Measurements from ENCODE around the gene SMOC2. TPM values are rescaled to one million over a fixed set of nuclear protein-coding genes. Genes with fewer than 3 reads are reported as not detected.

SMOC2 gene
- total and polyA plus RNA-seq, 2 of the 13 experiments (the other 11 are each of a cell fraction or from before 2014, with no cell fraction given): not detected

GRCh38 chr6:168485818-168486217 is 44.8 kb downstream of the SMOC2 start:
- Histone ChIP-seq H4K20me1 (ENCODE audit: insufficient read depth, low read length) (no peaks in the 10 kb centered on the region), H3K4me2 (ENCODE audit: low read depth, low read length) (no peak overlapping the region), H3K36me3 (replicated peaks in 1 of 2; ENCODE audit: control insufficient read depth in 1 of 2, insufficient read depth in 2 of 2, low read length in 2 of 2) (no peaks in the 10 kb centered on the region), H3K9me3 (ENCODE audit: low read length) (0 out of 2 replicates have a peak, but pooled peaks cover under 1% of the 10 kb centered on the region), H3K9ac (ENCODE audit: insufficient read depth, low read depth, low read length) (no peak overlapping the region), H3K4me3 (replicated peaks in 1 of 3; ENCODE audit: insufficient read depth in 1 of 3, low read depth in 2 of 3, low read length in 3 of 3) (no peak overlapping the region), H3K27ac (ENCODE audit: extremely low read length, insufficient read depth, low read length) (no peak overlapping the region), H3K4me1 (ENCODE audit: insufficient read depth, low read length) (no peaks in the 10 kb centered on the region), H3K27me3 (ENCODE audit: control insufficient read depth in 1 of 2, insufficient read depth in 2 of 2, low read length in 2 of 2) (peaks cover 9 to 26% of the 10 kb centered on the region in 2 experiments), H2AFZ (ENCODE audit: low read length) (no peak overlapping the region), H3K79me2 (ENCODE audit: insufficient read depth, low read length) (no peaks in the 10 kb centered on the region)
- ChIA-PET POLR2A (no interaction called here), CTCF (ENCODE audit: low intra/inter-chr PET ratio, low total read pairs) (no interaction called here)
- no TSS peak for BruUV-seq (replicated peaks)
- TF ChIP-seq, protein P1, sequence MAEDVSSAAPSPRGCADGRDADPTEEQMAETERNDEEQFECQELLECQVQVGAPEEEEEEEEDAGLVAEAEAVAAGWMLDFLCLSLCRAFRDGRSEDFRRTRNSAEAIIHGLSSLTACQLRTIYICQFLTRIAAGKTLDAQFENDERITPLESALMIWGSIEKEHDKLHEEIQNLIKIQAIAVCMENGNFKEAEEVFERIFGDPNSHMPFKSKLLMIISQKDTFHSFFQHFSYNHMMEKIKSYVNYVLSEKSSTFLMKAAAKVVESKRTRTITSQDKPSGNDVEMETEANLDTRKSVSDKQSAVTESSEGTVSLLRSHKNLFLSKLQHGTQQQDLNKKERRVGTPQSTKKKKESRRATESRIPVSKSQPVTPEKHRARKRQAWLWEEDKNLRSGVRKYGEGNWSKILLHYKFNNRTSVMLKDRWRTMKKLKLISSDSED (CRISPR knock-in tag; IDR thresholded peaks at IDR 0.05): no peak
- TF ChIP-seq ZNF580 (CRISPR knock-in tag; IDR thresholded peaks at IDR 0.05; ENCODE audit: borderline replicate concordance, low read depth) (no peak), PAF1 (CRISPR knock-in tag; IDR thresholded peaks at IDR 0.05) (no peak), POGK (CRISPR knock-in tag; conservative IDR thresholded peaks at IDR 0.05) (no peak), FOXC1 (CRISPR knock-in tag; IDR thresholded peaks at IDR 0.05; ENCODE audit: borderline replicate concordance) (no peak), MLLT10 (CRISPR knock-in tag; IDR thresholded peaks at IDR 0.05) (no peak), FLYWCH1 (CRISPR knock-in tag; IDR thresholded peaks at IDR 0.05) (no peak), ZNF530 (CRISPR knock-in tag; IDR thresholded peaks at IDR 0.05; ENCODE audit: low read depth) (no peak), HNF1B (CRISPR knock-in tag; IDR thresholded peaks at IDR 0.05) (no peak), FOXA1 (IDR thresholded peaks at IDR 0.05) (no peak), FOXA1 (CRISPR knock-in tag; IDR thresholded peaks at IDR 0.05) (no peak), SNRNP70 (IDR thresholded peaks at IDR 0.05; ENCODE audit: low read depth, low read length) (no peak), MTA1 (CRISPR knock-in tag; IDR thresholded peaks at IDR 0.05; ENCODE audit: borderline replicate concordance) (no peak), SP2 (CRISPR knock-in tag; IDR thresholded peaks at IDR 0.05) (no peak), RARA (CRISPR knock-in tag; IDR thresholded peaks at IDR 0.05) (no peak), KLF11 (CRISPR knock-in tag; IDR thresholded peaks at IDR 0.05) (no peak), CHCHD3 (CRISPR knock-in tag; IDR thresholded peaks at IDR 0.05) (no peak), RAD21 (CRISPR knock-in tag; IDR thresholded peaks at IDR 0.05) (no peak), THYN1 (CRISPR knock-in tag; IDR thresholded peaks at IDR 0.05; ENCODE audit: borderline replicate concordance, low read depth) (no peak)
- TF ChIP-seq, protein P2, sequence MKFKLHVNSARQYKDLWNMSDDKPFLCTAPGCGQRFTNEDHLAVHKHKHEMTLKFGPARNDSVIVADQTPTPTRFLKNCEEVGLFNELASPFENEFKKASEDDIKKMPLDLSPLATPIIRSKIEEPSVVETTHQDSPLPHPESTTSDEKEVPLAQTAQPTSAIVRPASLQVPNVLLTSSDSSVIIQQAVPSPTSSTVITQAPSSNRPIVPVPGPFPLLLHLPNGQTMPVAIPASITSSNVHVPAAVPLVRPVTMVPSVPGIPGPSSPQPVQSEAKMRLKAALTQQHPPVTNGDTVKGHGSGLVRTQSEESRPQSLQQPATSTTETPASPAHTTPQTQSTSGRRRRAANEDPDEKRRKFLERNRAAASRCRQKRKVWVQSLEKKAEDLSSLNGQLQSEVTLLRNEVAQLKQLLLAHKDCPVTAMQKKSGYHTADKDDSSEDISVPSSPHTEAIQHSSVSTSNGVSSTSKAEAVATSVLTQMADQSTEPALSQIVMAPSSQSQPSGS (CRISPR knock-in tag; IDR thresholded peaks at IDR 0.05): no peak
- in situ Hi-C loops (cut with HindIII; ENCODE audit: extremely low pct_ligation_motif_present, low pct_unique_long_range_greater_than_20kb): no loop called here
- ATAC-seq (no peak), FAIRE-seq (no peak), DNase-seq (ENCODE audit: low spot score) (no peak)
- intact Hi-C loops (cut with micrococcal nuclease; ENCODE audit: unreplicated experiment): no loop called here
- 5% methylated on average over 5 of the region's 5 CpGs for WGBS (ENCODE audit: low lambda C conversion rate)

Measured in HepG2 (cell line).